Measurements from ENCODE around the gene ZNF337. TPM values are rescaled to one million over a fixed set of nuclear protein-coding genes. Genes with fewer than 3 reads are reported as not detected.

ZNF337 gene
- total RNA-seq, 1 experiment from 2014 or later = 6.9 TPM

DNA sequence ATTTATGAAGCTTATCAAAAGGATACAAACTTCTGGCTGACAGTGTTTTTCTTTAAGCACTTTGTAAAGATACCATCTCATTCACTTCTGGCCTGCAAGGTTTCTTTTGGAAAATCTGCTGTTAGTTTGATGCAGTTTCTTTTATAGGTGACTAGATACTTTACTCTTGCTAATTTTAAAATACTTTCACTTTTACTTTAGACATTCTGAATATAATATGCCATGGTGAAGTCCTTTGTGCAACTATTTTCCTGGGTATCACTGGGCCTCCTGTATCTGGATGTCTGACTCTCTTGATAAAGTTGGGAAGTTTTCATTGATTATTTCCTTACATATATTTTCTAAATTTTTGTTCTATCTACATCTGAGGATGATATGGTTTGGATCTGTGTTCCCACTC, 29.0 kb upstream of the ZNF337 start:
- TF ChIP-seq ZNF423 (CRISPR knock-in tag; IDR thresholded peaks at IDR 0.05) (no peak), FOXK1 (CRISPR knock-in tag; IDR thresholded peaks at IDR 0.05) (no peak), ZNF138 (CRISPR knock-in tag; conservative IDR thresholded peaks at IDR 0.05) (no peak), CREB1 (CRISPR knock-in tag; IDR thresholded peaks at IDR 0.05) (no peak), EMX1 (CRISPR knock-in tag; IDR thresholded peaks at IDR 0.05) (no peak), TCF7 (CRISPR knock-in tag; IDR thresholded peaks at IDR 0.05; ENCODE audit: low read depth) (no peak), ATF1 (CRISPR knock-in tag; IDR thresholded peaks at IDR 0.05) (no peak), TEAD4 (CRISPR knock-in tag; IDR thresholded peaks at IDR 0.05) (no peak), ZNF232 (CRISPR knock-in tag; IDR thresholded peaks at IDR 0.05) (no peak), SP1 (CRISPR knock-in tag; conservative IDR thresholded peaks at IDR 0.05) (no peak), RORB (CRISPR knock-in tag; IDR thresholded peaks at IDR 0.05) (no peak), CBFB (CRISPR knock-in tag; IDR thresholded peaks at IDR 0.05; ENCODE audit: low read depth) (no peak), ZNF219 (CRISPR knock-in tag; IDR thresholded peaks at IDR 0.05; ENCODE audit: borderline replicate concordance) (no peak), MYBL2 (CRISPR knock-in tag; IDR thresholded peaks at IDR 0.05) (no peak), PRRX2 (CRISPR knock-in tag; IDR thresholded peaks at IDR 0.05) (no peak)
- TF ChIP-seq, protein P1, sequence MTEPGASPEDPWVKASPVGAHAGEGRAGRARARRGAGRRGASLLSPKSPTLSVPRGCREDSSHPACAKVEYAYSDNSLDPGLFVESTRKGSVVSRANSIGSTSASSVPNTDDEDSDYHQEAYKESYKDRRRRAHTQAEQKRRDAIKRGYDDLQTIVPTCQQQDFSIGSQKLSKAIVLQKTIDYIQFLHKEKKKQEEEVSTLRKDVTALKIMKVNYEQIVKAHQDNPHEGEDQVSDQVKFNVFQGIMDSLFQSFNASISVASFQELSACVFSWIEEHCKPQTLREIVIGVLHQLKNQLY (CRISPR knock-in tag; IDR thresholded peaks at IDR 0.05) = no peak
- TF ChIP-seq, protein P2, sequence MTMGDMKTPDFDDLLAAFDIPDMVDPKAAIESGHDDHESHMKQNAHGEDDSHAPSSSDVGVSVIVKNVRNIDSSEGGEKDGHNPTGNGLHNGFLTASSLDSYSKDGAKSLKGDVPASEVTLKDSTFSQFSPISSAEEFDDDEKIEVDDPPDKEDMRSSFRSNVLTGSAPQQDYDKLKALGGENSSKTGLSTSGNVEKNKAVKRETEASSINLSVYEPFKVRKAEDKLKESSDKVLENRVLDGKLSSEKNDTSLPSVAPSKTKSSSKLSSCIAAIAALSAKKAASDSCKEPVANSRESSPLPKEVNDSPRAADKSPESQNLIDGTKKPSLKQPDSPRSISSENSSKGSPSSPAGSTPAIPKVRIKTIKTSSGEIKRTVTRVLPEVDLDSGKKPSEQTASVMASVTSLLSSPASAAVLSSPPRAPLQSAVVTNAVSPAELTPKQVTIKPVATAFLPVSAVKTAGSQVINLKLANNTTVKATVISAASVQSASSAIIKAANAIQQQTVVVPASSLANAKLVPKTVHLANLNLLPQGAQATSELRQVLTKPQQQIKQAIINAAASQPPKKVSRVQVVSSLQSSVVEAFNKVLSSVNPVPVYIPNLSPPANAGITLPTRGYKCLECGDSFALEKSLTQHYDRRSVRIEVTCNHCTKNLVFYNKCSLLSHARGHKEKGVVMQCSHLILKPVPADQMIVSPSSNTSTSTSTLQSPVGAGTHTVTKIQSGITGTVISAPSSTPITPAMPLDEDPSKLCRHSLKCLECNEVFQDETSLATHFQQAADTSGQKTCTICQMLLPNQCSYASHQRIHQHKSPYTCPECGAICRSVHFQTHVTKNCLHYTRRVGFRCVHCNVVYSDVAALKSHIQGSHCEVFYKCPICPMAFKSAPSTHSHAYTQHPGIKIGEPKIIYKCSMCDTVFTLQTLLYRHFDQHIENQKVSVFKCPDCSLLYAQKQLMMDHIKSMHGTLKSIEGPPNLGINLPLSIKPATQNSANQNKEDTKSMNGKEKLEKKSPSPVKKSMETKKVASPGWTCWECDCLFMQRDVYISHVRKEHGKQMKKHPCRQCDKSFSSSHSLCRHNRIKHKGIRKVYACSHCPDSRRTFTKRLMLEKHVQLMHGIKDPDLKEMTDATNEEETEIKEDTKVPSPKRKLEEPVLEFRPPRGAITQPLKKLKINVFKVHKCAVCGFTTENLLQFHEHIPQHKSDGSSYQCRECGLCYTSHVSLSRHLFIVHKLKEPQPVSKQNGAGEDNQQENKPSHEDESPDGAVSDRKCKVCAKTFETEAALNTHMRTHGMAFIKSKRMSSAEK (CRISPR knock-in tag; IDR thresholded peaks at IDR 0.05; ENCODE audit: borderline replicate concordance) = no peak
- TF ChIP-seq, protein P3, sequence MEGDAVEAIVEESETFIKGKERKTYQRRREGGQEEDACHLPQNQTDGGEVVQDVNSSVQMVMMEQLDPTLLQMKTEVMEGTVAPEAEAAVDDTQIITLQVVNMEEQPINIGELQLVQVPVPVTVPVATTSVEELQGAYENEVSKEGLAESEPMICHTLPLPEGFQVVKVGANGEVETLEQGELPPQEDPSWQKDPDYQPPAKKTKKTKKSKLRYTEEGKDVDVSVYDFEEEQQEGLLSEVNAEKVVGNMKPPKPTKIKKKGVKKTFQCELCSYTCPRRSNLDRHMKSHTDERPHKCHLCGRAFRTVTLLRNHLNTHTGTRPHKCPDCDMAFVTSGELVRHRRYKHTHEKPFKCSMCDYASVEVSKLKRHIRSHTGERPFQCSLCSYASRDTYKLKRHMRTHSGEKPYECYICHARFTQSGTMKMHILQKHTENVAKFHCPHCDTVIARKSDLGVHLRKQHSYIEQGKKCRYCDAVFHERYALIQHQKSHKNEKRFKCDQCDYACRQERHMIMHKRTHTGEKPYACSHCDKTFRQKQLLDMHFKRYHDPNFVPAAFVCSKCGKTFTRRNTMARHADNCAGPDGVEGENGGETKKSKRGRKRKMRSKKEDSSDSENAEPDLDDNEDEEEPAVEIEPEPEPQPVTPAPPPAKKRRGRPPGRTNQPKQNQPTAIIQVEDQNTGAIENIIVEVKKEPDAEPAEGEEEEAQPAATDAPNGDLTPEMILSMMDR (IDR thresholded peaks at IDR 0.05) = no peak
- H3K27me3 Mint-ChIP-seq (ENCODE audit: low read depth) = no peaks in the 10 kb centered on the region
- ATAC-seq (no peak), DNase-seq (ENCODE audit: low spot score) (no peak)
- H3K9me3 Mint-ChIP-seq = peaks cover 23% of the 10 kb centered on the region
- peaks cover 4% of the 10 kb centered on the region; the same call in 1 of the 2 replicates for H3K4me1 Mint-ChIP-seq
- H3K36me3 Mint-ChIP-seq = peaks cover 9% of the 10 kb centered on the region
- no peak overlapping the region for H3K27ac Mint-ChIP-seq
- ChIA-PET CTCF (no interaction called here), POLR2A (no interaction called here)
- no peak overlapping the region for H3K4me3 Mint-ChIP-seq

DNA sequence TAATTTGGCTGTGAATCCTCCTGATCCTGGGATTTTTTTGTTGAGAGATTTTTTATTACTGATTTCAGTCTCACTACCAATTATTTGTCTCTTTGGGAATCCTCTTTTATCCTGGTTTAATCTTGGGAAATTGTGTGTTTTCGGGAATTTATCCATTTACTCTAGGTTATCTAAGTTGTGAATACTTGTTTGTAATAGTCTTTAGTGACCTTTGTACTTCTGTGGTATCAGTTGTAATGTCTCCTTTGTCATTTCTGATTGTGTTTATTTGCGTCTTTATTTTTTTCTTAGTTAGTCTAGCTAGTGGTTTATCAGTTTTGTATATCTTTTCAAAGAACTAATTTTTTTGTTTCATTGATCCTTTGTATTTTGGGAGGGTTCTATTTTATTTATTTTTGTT, 27.3 kb upstream of the ZNF337 start:
- H3K27ac Mint-ChIP-seq = no peak overlapping the region
- ChIA-PET POLR2A (no interaction called here), CTCF (no interaction called here)
- peaks cover 12% of the 10 kb centered on the region for H3K36me3 Mint-ChIP-seq
- no peaks in the 10 kb centered on the region for H3K27me3 Mint-ChIP-seq (ENCODE audit: low read depth)
- H3K4me3 Mint-ChIP-seq = no peak overlapping the region
- H3K9me3 Mint-ChIP-seq = peaks cover 27% of the 10 kb centered on the region
- DNase-seq (ENCODE audit: low spot score) = no peak
- ATAC-seq = no peak
- peaks cover 13% of the 10 kb centered on the region for H3K4me1 Mint-ChIP-seq
- TF ChIP-seq, protein P4, sequence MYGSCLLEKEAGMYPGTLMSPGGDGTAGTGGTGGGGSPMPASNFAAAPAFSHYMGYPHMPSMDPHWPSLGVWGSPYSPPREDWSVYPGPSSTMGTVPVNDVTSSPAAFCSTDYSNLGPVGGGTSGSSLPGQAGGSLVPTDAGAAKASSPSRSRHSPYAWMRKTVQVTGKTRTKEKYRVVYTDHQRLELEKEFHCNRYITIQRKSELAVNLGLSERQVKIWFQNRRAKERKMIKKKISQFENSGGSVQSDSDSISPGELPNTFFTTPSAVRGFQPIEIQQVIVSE (CRISPR knock-in tag; IDR thresholded peaks at IDR 0.05; ENCODE audit: borderline replicate concordance) = no peak
- TF ChIP-seq, protein P5, sequence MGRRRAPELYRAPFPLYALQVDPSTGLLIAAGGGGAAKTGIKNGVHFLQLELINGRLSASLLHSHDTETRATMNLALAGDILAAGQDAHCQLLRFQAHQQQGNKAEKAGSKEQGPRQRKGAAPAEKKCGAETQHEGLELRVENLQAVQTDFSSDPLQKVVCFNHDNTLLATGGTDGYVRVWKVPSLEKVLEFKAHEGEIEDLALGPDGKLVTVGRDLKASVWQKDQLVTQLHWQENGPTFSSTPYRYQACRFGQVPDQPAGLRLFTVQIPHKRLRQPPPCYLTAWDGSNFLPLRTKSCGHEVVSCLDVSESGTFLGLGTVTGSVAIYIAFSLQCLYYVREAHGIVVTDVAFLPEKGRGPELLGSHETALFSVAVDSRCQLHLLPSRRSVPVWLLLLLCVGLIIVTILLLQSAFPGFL (CRISPR knock-in tag; IDR thresholded peaks at IDR 0.05; ENCODE audit: borderline replicate concordance) = no peak
- no peak for TF ChIP-seq CREB1 (CRISPR knock-in tag; IDR thresholded peaks at IDR 0.05)
- TF ChIP-seq, protein P2 (CRISPR knock-in tag; IDR thresholded peaks at IDR 0.05; ENCODE audit: borderline replicate concordance) = no peak
- TF ChIP-seq, protein P6, sequence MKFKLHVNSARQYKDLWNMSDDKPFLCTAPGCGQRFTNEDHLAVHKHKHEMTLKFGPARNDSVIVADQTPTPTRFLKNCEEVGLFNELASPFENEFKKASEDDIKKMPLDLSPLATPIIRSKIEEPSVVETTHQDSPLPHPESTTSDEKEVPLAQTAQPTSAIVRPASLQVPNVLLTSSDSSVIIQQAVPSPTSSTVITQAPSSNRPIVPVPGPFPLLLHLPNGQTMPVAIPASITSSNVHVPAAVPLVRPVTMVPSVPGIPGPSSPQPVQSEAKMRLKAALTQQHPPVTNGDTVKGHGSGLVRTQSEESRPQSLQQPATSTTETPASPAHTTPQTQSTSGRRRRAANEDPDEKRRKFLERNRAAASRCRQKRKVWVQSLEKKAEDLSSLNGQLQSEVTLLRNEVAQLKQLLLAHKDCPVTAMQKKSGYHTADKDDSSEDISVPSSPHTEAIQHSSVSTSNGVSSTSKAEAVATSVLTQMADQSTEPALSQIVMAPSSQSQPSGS (CRISPR knock-in tag; IDR thresholded peaks at IDR 0.05; ENCODE audit: borderline replicate concordance, low read depth) = no peak
- no peak for TF ChIP-seq RORB (CRISPR knock-in tag; IDR thresholded peaks at IDR 0.05)
- no peak for TF ChIP-seq MYBL2 (CRISPR knock-in tag; IDR thresholded peaks at IDR 0.05)
- no peak for TF ChIP-seq ZNF317 (CRISPR knock-in tag; IDR thresholded peaks at IDR 0.05; ENCODE audit: borderline replicate concordance, low read depth)

Measured in WTC11 (cell line).